HEK293 (cell line): Measurements from ENCODE around the gene BTRC.

Source experiments
- CTCF ChIA-PET: fragments of 350-600 bp; formaldehyde crosslinking; extraction: SDS; loops from one replicate; lab custom pipeline; 2021; ENCODE audit warnings: antibody characterized with exemption; lab: Yijun Ruan, JAX
- POLR2A ChIA-PET: fragments of 300-600 bp; formaldehyde crosslinking; extraction: SDS; loops from one replicate; lab custom pipeline; 2020; ENCODE audit warnings: antibody characterized with exemption, inconsistent platforms; lab: Yijun Ruan, JAX
- H3K27ac ChIP-seq: fragments of 200-500 bp; sonication (Bioruptor generic); 2 replicates; pipeline ENCODE4 v1.5.1; 2014; ENCODE audit warnings: low read depth, low read length, control low read depth, inconsistent platforms; ENCODE audit errors: extremely low read depth
- H3K36me3 ChIP-seq, 2 experiments: fragments of 200-500 bp in 1 of 2; sonication (Bioruptor generic) in 1 of 2; 1 replicate in 1 of 2; 2 replicates in 1 of 2; pipeline ENCODE4 v1.5.1; 2014 to 2017; ENCODE audit warnings: inconsistent platforms in 2 of 2, low read length in 2 of 2; ENCODE audit not compliant: control insufficient read depth in 2 of 2, insufficient read depth in 1 of 2
- H3K4me1 ChIP-seq: fragments of 200-500 bp; sonication (Bioruptor generic); 2 replicates; pipeline ENCODE4 v1.5.1; 2014; ENCODE audit warnings: mild to moderate bottlenecking, low read length, inconsistent platforms; ENCODE audit not compliant: control insufficient read depth, insufficient read depth
- H3K4me3 ChIP-seq: 2 replicates; pipeline ENCODE4 v1.5.1; 2011; ENCODE audit warnings: low read depth, mild to moderate bottlenecking, control low read depth, low read length, moderate library complexity
- H3K9me3 ChIP-seq: fragments of 200-500 bp; sonication (Bioruptor generic); 2 replicates; pipeline ENCODE4 v1.5.1; 2014; ENCODE audit warnings: low read depth, low read length, inconsistent platforms; ENCODE audit not compliant: control insufficient read depth, insufficient read depth
- FEZF1 ChIP-seq: fragments of 450-650 bp; formaldehyde crosslinking; IDR thresholded peaks from 2 replicates; pipeline ENCODE4 v1.5.1; 2016; ENCODE audit warnings: missing biosample characterization, missing genetic modification characterization
- GFI1B ChIP-seq: fragments of 450-650 bp; formaldehyde crosslinking; IDR thresholded peaks from 2 replicates; pipeline ENCODE4 v1.5.1; 2016; ENCODE audit warnings: missing biosample characterization, missing genetic modification characterization
- PRDM1 ChIP-seq: fragments of 450-650 bp; formaldehyde crosslinking; IDR thresholded peaks from 2 replicates; pipeline ENCODE4; 2016; ENCODE audit warnings: missing biosample characterization, missing genetic modification characterization
- SCRT1 ChIP-seq: fragments of 450-650 bp; formaldehyde crosslinking; IDR thresholded peaks from 2 replicates; pipeline ENCODE4 v1.5.1; 2016; ENCODE audit warnings: missing biosample characterization, missing genetic modification characterization, borderline replicate concordance
- SETDB1 ChIP-seq: IDR thresholded peaks from one replicate; pipeline ENCODE4 v1.6.1; 2017; ENCODE audit warnings: mild to moderate bottlenecking, low read length, moderate library complexity, mixed read lengths; ENCODE audit not compliant: insufficient read length
- ZBTB17 ChIP-seq: fragments of 450-650 bp; formaldehyde crosslinking; IDR thresholded peaks from 2 replicates; pipeline ENCODE4 v1.5.1; 2016; ENCODE audit warnings: missing biosample characterization, missing genetic modification characterization
- ZNF140 ChIP-seq: fragments of 450-650 bp; formaldehyde crosslinking; IDR thresholded peaks from 2 replicates; pipeline ENCODE4 v1.5.1; 2016; ENCODE audit warnings: missing biosample characterization, missing genetic modification characterization
- ZNF146 ChIP-seq: fragments of 450-650 bp; formaldehyde crosslinking; IDR thresholded peaks from 2 replicates; pipeline ENCODE4 v1.5.1; 2016; ENCODE audit warnings: missing biosample characterization, missing genetic modification characterization
- ZNF214 ChIP-seq: fragments of 450-650 bp; formaldehyde crosslinking; IDR thresholded peaks from 2 replicates; pipeline ENCODE4 v1.5.1; 2017; ENCODE audit warnings: missing biosample characterization, mild to moderate bottlenecking, missing genetic modification characterization, borderline replicate concordance
- ZNF366 ChIP-seq: fragments of 450-650 bp; formaldehyde crosslinking; conservative IDR thresholded peaks from 2 replicates; pipeline ENCODE4 v1.5.1; 2016; ENCODE audit warnings: missing biosample characterization, missing genetic modification characterization
- ZNF544 ChIP-seq: fragments of 450-650 bp; formaldehyde crosslinking; IDR thresholded peaks from 2 replicates; pipeline ENCODE4 v1.5.0; 2017; ENCODE audit warnings: missing biosample characterization, missing genetic modification characterization
- ZNF548 ChIP-seq: fragments of 450-650 bp; formaldehyde crosslinking; IDR thresholded peaks from 2 replicates; pipeline ENCODE4 v1.5.1; 2016; ENCODE audit warnings: missing biosample characterization, missing genetic modification characterization
- ZNF600 ChIP-seq: fragments of 450-650 bp; formaldehyde crosslinking; IDR thresholded peaks from 2 replicates; pipeline ENCODE4 v1.5.1; 2016; ENCODE audit warnings: missing biosample characterization, missing genetic modification characterization
- TF ChIP-seq, protein P1 (sequence below): fragments of 450-650 bp; formaldehyde crosslinking; IDR thresholded peaks from 2 replicates; pipeline ENCODE4 v1.5.1; 2017; ENCODE audit warnings: missing biosample characterization, missing genetic modification characterization
- TF ChIP-seq, protein P2 (sequence below): fragments of 450-650 bp; formaldehyde crosslinking; IDR thresholded peaks from 2 replicates; pipeline ENCODE4 v1.5.1; 2017; ENCODE audit warnings: missing biosample characterization, mild to moderate bottlenecking, missing genetic modification characterization, moderate library complexity
- TF ChIP-seq, protein P3 (sequence below): fragments of 450-650 bp; formaldehyde crosslinking; IDR thresholded peaks from 2 replicates; pipeline ENCODE4 v1.5.1; 2016; ENCODE audit warnings: missing biosample characterization, missing genetic modification characterization, borderline replicate concordance
- TF ChIP-seq, protein P4 (sequence below): fragments of 450-650 bp; formaldehyde crosslinking; IDR thresholded peaks from 2 replicates; pipeline ENCODE4 v1.5.1; 2016; ENCODE audit warnings: missing biosample characterization, missing genetic modification characterization
- TF ChIP-seq, protein P5 (sequence below): fragments of 450-650 bp; formaldehyde crosslinking; IDR thresholded peaks from 2 replicates; pipeline ENCODE4 v1.5.1; 2016; ENCODE audit warnings: missing biosample characterization, missing genetic modification characterization

The BTRC gene

DNA sequence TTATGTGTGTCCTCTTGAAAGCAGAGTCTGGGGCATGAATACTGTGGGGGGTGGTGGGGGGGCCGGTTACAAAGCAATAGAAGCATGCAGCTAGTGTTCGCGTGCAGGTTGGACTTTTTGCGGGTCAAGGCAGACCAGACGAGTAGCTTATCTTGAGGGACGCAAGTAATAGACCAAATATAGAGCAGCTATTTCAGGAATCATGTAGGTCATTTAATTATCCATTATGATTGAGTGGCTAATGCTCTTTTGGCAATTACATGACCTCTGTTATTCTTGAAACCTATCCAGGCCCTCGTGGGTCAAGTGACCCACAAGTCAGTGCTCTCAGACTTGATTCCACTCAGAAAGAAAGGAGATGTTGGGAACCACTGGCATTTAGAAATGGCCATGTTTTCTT, 93.0 kb downstream of the BTRC start:
- H3K9me3 ChIP-seq: no peaks in the 10 kb centered on the region
- H3K4me3 ChIP-seq: no peak overlapping the region
- H3K4me1 ChIP-seq: peaks cover 56% of the 10 kb centered on the region
- POLR2A ChIA-PET: interaction anchor here (1.0 kb wide), 1 partner anchor 155 kb away, joined by 4 read pairs; no protein-coding TSS in a partner anchor
- TF ChIP-seq, protein P1, sequence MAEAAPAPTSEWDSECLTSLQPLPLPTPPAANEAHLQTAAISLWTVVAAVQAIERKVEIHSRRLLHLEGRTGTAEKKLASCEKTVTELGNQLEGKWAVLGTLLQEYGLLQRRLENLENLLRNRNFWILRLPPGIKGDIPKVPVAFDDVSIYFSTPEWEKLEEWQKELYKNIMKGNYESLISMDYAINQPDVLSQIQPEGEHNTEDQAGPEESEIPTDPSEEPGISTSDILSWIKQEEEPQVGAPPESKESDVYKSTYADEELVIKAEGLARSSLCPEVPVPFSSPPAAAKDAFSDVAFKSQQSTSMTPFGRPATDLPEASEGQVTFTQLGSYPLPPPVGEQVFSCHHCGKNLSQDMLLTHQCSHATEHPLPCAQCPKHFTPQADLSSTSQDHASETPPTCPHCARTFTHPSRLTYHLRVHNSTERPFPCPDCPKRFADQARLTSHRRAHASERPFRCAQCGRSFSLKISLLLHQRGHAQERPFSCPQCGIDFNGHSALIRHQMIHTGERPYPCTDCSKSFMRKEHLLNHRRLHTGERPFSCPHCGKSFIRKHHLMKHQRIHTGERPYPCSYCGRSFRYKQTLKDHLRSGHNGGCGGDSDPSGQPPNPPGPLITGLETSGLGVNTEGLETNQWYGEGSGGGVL (tag by site-specific recombination): no peak
- TF ChIP-seq ZNF600 (tag by site-specific recombination) (peak; percentile 14; the same call in 1 of the 2 replicates), FEZF1 (tag by site-specific recombination) (peak; percentile 86), ZNF146 (tag by site-specific recombination) (no peak), PRDM1 (tag by site-specific recombination) (no peak), ZNF140 (tag by site-specific recombination) (no peak), ZNF548 (tag by site-specific recombination) (no peak), ZNF214 (tag by site-specific recombination) (no peak), ZBTB17 (0 out of 2 replicates have a peak, but pooled peaks have one; percentile 13), GFI1B (no peak)
- TF ChIP-seq, protein P2, sequence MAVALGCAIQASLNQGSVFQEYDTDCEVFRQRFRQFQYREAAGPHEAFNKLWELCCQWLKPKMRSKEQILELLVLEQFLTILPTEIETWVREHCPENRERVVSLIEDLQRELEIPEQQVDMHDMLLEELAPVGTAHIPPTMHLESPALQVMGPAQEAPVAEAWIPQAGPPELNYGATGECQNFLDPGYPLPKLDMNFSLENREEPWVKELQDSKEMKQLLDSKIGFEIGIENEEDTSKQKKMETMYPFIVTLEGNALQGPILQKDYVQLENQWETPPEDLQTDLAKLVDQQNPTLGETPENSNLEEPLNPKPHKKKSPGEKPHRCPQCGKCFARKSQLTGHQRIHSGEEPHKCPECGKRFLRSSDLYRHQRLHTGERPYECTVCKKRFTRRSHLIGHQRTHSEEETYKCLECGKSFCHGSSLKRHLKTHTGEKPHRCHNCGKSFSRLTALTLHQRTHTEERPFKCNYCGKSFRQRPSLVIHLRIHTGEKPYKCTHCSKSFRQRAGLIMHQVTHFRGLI (tag by site-specific recombination): no peak
- TF ChIP-seq, protein P3, sequence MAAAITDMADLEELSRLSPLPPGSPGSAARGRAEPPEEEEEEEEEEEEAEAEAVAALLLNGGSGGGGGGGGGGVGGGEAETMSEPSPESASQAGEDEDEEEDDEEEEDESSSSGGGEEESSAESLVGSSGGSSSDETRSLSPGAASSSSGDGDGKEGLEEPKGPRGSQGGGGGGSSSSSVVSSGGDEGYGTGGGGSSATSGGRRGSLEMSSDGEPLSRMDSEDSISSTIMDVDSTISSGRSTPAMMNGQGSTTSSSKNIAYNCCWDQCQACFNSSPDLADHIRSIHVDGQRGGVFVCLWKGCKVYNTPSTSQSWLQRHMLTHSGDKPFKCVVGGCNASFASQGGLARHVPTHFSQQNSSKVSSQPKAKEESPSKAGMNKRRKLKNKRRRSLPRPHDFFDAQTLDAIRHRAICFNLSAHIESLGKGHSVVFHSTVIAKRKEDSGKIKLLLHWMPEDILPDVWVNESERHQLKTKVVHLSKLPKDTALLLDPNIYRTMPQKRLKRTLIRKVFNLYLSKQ (tag by site-specific recombination): no peak
- TF ChIP-seq, protein P4, sequence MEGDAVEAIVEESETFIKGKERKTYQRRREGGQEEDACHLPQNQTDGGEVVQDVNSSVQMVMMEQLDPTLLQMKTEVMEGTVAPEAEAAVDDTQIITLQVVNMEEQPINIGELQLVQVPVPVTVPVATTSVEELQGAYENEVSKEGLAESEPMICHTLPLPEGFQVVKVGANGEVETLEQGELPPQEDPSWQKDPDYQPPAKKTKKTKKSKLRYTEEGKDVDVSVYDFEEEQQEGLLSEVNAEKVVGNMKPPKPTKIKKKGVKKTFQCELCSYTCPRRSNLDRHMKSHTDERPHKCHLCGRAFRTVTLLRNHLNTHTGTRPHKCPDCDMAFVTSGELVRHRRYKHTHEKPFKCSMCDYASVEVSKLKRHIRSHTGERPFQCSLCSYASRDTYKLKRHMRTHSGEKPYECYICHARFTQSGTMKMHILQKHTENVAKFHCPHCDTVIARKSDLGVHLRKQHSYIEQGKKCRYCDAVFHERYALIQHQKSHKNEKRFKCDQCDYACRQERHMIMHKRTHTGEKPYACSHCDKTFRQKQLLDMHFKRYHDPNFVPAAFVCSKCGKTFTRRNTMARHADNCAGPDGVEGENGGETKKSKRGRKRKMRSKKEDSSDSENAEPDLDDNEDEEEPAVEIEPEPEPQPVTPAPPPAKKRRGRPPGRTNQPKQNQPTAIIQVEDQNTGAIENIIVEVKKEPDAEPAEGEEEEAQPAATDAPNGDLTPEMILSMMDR (tag by site-specific recombination): no peak
- CTCF ChIA-PET: interaction anchor here (0.5 to 9.8 kb wide), 9 partner anchors 8 to 352 kb away, joined by 3 to 102 read pairs (median 6); no protein-coding TSS in a partner anchor
- no peaks in the 10 kb centered on the region for H3K36me3 ChIP-seq
- no peak overlapping the region for H3K27ac ChIP-seq

DNA sequence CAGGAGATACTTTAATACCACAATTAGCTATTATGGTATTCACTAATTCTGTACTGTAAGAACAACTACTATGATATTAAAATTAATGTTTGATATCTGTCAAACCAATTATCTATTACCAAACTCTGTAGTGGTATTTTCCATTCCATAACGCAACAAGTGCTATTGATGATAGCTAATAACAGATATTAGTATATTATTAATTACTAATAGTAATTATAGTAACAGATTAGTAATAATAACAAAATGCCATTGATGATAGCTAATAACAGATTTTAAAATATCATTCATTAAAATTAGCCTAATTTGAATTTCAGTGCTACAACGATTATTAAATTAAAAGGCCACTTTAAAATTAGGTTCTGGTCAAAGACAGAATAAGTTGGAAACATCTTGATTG, 93.5 kb downstream of the BTRC start:
- no peaks in the 10 kb centered on the region for H3K36me3 ChIP-seq
- CTCF ChIA-PET: interaction anchor here (0.5 to 9.8 kb wide), 7 partner anchors 19 to 352 kb away, joined by 3 to 102 read pairs (median 4); no protein-coding TSS in a partner anchor
- no peak for TF ChIP-seq ZNF366 (tag by site-specific recombination)
- TF ChIP-seq, protein P5, sequence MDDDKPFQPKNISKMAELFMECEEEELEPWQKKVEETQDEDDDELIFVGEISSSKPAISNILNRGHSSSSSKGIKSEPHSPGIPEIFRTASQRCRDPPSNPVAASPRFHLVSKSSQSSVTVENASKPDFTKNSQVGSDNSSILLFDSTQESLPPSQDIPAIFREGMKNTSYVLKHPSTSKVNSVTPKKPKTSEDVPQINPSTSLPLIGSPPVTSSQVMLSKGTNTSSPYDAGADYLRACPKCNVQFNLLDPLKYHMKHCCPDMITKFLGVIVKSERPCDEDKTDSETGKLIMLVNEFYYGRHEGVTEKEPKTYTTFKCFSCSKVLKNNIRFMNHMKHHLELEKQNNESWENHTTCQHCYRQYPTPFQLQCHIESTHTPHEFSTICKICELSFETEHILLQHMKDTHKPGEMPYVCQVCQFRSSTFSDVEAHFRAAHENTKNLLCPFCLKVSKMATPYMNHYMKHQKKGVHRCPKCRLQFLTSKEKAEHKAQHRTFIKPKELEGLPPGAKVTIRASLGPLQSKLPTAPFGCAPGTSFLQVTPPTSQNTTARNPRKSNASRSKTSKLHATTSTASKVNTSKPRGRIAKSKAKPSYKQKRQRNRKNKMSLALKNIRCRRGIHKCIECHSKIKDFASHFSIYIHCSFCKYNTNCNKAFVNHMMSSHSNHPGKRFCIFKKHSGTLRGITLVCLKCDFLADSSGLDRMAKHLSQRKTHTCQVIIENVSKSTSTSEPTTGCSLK (tag by site-specific recombination): no peak
- no peak for TF ChIP-seq SETDB1
- TF ChIP-seq ZNF544 (tag by site-specific recombination): no peak
- no peak for TF ChIP-seq SCRT1 (tag by site-specific recombination)
- TF ChIP-seq PRDM1 (tag by site-specific recombination): no peak
- TF ChIP-seq, all 188 proteins: peak for 0
- Histone ChIP-seq H3K9me3 (no peaks in the 10 kb centered on the region), H3K4me3 (no peak overlapping the region), H3K27ac (no peak overlapping the region), H3K4me1 (peaks cover 60% of the 10 kb centered on the region)
- POLR2A ChIA-PET: interaction anchor here (1.0 kb wide), 1 partner anchor 155 kb away, joined by 4 read pairs; no protein-coding TSS in a partner anchor
